HG02763 (cell line): ENCODE data around the gene LCNL1.

ENCODE experiments used
- ATAC-seq: cut with Tn5 transposase; IDR thresholded peaks from one replicate; pipeline ENCODE4 v1.9.1; 2021; ENCODE audit warnings: mild to moderate bottlenecking, moderate library complexity; ENCODE audit not compliant: unreplicated experiment

Gene LCNL1

DNA sequence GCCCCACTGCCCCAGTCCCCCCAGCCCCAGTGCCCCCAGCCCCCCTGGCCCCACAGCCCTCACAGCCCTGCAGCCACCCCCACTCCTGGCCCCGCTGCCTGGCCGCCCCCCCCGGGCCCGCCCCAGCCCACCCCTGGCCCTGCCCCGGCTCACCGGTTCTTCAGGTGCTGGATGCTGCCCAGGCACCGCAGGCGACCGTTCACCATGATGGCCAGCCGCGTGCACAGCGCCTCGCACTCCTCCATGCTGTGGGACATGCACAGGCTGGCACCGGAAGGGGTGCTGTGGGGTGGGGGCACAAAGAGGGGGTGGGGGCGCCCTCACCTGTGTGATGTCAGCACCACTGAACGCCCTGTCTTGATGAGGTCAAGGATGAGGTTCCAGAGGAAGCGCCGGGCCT, 26.4 kb downstream of the LCNL1 start:
- no peak for ATAC-seq

DNA sequence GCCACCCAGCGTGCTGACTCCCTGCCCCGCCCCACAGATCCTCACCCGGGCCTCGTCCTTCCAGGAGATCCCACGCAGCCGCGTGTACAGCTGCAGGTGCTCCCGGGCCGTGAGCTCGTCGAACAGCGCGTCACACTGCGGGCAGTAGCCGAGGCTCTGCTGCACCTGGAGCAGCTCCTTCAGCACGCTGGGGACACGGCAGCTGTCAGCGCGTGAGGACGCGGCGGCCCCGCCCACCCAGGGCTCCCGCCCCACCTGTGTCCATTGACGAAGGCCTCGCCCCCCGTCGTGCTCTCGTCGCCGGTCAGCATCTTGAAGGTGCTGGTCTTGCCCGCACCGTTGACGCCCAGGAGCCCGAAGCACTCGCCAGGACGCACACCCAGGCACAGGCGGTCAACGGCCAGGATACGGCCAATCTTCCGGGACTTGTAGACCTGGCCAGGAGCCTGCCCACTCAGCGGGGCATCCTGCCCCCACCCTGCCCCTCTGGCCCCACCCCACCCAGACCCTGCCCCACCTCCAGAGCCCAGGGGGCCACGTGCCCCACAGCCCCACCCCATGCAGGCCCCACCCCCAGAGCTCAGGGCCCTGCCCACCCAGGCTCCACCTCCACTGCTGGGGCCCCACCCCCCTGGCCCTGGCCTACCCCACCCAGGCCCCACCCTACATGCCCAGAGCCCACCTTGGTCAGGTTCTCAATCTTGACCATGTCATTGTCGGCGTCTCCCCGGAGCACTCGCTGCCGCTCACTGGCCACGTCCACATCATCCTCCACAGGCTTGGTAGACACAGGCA, 27.3 kb downstream of the LCNL1 start:
- no peak for ATAC-seq

DNA sequence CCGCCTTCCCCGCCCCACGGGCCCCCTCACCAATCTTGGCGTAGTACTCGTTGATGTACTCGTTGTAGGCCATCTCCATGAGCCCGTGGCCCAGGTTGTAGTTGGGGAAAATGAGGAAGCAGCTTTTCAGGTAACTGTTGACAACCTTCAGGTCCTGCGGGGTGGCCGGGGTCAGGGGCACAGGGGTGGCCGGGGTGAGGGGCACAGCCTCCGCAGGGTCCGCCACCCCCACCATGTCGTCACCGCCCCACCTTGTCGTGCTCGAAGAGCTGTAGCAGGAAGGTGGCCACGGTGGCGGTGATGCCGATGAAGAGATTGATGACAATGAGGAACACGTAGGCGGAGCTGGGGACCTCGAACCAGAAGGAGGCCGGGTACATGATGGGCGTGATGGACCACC, 28.4 kb downstream of the LCNL1 start:
- ATAC-seq: no peak

DNA sequence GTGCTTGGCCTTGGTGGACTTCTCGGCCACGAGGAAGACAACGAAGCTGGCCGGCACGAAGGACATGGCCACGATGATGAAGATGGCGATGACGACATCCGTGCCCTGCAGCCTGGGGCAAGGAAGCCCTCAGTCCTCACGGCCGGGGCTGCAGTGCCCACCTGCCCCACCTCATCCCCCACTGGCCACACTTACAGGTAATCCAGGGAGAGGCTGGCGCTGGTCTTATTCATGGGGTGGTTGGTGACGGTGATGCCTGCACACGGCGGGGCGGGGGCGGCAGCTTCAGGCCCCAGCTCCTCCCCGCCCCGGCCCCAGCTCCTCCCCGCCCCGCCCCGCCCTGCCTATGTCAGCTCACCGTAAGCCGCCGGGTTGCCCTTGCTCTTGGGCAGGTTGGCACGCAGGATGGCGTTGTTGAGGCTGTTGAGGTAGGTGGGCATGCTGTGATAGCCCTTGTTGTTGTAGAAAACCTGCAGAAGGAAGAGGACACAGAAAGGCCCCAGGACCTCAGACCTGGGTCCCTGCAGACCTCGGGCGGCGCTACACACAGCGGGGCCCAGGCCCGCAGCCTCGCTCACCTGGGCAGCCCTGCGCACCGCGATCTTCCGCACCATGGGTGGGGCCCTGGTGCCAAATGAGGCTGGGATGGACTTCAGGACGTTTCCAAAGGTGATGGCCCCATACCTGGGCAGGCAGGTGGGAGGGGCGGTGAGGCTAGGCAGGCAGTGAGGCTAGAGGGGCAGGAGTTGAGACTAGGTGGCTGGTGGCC, 29.3 kb downstream of the LCNL1 start:
- ATAC-seq: no peak

DNA sequence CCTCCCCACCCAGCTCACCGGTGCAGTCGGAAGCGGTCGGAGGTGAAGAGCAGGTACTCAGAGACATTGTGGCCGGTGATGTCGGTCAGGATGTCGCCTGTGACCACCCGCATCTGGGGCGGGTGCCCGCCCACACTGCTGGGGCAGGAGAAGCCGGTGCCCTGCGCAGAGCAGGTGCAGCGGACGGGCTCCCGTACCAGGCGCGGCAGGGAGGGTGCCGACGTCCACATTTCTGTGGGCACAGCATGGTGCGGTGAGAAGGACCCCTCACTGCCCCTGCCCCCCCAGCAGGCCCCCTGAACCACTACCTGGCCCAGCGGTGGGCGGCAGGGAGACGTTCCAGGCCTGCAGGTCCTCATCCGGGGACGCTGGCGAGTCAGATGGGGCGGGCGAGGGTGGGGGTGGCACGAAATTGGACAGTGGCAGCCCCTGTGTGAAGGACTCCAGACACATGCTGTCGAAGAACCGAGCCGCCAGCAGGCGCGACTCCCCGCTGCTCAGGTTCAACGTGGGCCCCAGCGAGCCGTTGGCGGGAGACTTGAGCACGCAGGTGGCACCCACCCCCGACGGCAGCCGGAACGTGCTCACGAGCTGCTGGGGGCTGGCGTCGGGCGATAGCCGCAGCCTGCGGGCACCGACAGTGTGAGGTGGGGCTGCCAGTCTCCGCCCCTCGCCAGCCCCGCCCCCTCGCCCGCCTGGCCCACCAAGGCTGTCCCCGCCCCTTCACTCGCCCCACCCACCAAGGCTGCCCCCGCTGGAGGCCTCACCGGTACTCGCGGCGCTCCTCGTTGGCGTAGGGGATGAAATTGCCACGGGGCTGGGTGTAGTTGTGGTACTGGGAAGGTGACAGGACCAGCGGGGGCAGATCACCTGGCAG, 30.1 kb downstream of the LCNL1 start:
- ATAC-seq: no peak

DNA sequence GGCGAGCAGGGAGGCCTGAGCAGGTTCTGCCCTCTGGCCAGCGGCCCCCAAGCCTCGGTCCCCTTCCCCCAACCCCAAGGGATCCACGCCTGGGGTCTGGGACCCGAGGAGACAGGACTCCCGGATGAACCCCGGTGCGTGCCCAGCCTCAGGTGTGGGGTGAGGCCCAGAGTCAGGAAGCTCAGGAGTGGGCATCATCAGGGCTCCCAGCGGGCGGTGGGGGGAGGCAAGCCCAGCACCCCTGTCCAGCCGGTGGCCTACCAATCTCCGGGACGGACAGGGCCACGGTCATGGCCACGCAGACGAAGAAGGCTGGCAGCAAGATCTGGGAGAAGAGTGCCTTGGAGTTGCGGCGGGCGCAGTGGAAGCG, 30.8 kb downstream of the LCNL1 start:
- ATAC-seq: no peak

DNA sequence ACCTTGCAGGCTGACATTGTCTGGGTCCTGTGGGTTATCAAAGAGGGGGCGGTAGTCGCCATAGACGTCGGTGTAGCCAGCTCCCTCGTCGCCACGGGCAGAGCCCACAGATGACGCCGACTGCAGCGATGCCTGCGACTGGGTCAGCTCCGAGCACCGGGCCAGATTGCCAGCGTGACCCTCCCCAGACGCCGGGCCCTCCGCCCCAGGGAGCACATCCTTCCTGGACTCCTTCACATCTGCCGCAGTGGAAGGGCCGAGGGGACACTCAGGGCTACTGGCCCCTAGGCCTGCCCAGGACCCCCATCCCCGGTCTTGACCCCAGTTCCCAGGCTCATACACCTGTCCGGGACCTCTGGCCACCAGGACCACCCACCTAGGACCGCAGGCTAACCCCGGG, 31.4 kb downstream of the LCNL1 start:
- ATAC-seq: no peak

DNA sequence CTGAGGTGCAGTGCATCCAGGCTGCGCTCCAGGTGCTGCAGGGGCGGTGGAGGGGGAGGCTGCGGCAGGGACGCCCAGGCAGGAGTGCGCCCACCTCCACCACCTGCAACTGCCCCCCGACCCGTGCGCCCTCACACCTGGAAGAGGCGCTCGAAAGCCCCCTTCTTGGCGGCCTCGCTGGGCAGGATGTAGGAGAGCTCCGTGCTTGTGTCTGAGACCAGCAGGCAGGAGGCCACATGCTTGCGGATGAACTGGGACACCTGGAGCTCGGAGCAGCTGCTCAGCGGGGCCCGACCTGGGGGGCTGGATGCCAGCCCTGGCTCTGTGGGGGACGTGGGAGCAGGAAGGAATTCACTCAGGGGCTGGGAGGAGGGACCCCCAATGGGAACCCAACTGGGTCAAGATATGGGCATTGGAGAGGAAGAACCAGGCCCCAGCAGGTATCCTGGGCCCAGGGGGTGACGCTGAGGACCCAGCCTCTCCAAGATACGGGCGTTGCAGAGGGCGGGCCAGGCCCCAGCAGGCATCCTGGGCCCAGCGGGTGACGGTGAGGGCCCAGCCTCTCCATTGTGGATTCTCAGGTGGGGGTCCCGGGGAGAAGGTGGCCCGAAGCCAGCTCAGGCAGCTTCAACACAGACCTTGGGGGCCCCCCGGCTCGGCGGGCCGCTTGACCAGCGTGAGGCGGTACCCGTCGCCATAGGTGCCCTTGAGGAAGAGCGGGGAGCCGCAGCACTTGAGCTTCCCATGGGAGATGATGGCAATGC, 32.2 kb downstream of the LCNL1 start:
- no peak for ATAC-seq

DNA sequence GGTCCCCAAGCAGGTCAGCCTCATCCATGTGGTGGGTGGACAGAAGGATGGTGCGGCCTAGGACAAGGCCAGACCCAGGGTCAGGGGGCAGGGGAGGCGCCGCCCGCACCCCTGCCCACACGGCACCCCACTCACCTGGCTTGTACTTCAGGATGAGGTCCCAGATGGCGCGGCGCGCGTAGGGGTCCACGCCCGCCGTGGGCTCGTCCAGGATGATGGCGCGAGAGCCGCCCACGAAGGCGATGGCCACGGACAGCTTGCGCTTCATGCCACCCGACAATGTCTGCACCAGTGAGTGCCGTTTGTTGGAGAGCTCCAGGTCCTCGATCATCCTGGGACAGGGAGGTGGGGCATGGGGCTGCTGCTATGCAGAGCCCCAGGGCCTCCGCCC, 32.7 kb downstream of the LCNL1 start:
- ATAC-seq: no peak

DNA sequence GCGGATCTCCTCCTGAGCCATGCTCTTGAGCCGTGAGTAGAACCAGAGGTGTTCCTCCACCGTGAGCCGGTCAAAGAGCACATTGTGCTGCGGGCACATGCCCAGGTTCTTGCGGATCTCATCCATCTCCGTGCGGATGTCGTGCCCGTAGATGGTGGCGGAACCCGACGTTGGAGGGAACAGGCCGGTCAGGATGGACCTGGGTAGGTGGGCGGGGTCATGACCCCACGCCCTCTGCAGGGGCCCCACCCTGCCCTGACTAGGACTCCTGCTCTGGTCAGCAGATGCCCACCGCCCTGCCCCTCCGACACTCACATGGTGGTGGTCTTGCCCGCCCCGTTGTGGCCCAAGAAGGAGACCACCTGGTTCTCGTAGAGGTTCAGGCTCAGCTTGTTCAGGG, 33.2 kb downstream of the LCNL1 start:
- no peak for ATAC-seq

DNA sequence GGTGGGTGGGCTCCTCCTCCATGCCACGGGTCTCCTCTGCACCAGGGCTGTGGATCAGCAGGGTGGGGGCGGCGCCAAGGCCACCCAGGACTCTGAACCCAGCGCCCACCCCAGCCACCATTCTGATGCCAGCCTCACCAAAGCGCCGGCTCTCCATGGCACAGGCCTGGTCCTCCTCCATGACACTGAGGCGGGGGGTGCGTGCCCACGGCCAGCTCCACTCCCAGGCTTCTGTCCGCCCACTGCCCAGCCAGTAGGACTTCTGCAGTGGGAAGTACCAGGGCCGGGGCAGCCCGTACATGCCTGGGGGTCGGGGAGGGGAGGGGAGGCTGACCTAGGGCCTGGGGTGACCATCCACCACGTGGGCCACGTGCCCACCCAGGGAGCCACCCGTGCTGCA, 33.6 kb downstream of the LCNL1 start:
- ATAC-seq: no peak

DNA sequence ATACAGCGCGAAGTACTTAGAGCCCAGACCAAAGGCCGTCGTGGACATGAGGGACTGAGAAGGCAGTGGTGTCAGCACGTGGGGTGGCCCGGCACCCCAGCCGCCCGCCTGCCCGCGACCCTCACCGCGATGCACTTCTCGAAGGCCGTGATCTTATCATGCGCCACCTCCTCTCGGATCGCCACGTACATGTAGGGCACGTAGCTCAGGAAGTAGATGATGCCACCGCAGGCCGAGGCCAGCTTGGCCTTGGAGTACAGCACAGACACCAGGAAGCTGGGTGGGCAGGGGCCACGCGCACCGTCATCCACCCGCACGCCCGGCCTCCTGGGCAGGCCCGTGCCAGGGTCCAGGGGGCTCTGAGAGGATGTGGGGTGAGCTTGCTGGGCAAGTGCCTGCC, 34.3 kb downstream of the LCNL1 start:
- ATAC-seq: no peak

DNA sequence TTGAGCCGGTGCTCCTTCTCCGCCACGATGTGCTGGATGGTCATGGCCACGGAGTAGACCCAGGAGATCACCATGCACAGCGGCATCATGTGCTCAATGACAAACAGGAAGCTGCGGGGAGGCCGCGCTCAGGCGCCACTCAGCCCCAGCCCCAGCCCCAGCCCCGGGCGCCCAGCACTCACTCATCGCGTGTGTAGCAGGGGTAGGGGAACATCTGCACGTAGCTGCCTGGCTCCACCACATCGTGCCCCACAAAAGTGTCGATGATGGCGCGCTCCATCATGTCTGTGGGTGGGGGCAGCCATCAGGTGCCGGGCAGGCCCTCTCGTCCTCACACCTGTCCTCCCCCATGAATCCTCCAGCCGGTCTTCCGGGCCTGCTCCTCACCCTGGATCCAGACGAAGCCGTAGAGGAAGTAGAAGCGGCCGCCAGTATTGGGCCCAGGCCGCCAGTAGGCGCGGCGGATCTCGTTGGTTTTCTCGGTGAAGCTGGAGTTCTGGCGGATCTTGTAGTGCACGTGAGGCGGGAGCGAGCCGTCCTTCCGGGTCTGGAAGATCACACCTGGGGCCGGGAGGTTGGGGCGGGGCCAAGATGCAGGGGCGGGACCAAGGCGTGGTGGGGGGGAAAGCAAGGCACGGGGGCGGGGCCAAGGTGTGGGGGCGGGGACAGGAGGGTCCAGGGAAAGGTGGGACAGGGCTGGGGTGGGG, 35.2 kb downstream of the LCNL1 start:
- ATAC-seq: no peak

DNA sequence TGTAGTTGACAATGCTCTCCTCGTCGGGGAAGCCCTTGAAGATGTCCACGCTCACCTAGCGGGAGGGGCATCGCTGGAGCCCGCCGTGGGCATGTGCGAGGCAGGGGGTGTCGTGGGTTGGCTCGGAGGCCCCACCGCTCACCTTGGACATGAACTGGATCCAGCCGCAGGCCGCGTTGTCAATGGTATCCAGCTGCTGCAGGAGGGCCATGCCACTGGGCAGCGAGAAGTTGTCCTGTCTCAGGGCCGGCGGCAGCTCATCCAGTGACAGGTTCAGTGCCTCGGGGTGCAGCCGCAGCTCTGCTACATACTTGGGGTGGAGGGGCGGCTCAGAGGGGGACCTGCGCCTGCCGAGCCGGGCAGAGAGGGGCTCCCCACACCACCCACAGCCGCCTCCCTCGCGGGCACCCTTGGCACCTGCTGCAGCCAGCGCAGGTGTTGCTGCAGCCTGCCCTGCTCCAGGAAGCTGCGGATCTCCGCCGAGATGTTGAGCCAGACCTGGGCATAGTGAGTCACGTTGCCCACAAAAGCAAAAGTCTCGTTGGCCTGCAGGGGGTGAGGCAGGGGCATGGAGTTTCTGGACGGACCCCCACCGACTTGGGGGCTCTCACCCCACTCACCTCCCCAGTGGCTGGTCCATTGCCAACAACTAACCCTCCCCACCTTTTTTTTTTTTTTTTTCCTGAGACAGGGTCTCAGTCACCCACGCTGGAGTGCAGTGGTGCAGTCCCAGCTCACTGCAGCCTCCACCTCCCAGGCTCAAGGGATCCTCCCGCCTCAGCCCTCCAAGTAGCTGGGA, 36.2 kb downstream of the LCNL1 start:
- ATAC-seq: no peak

DNA sequence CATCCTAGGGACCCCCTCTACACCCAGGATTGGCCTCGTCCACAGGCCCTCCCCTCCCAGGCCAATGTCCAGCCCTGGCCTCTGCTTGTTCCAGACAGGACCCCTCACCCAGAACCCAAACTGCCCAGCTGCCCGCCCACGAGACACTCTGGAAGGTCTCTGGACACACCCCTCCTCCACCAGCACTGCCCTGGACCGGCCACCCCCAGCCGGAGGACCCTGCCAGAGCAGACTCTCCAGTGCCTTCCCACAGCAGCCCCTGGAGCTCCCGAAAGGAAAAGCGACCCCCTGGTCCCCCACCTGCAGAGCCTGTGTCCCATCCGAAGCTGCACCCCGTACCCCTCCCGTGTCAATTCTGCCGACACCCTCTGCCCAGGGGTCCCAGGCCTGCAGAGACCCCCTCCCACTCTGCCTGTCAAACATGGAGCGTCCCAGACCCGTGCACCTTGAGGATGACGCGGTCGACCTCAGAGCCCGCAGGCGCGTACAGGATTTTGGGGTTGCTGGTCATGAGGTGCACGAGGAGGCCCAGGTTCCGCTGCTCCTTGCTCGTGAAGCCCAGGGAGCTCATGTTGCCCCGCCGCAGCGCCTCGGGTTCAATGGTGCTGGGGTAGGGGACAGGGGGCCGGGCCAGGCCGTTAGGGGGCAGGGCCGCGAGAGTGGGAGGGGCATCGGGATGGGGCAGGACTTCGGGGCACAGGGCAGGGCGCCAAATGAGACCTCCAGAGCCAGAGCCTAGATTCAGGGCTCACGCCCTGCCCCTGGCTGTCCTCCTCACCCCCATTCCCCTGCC, 37.3 kb downstream of the LCNL1 start:
- ATAC-seq: no peak

DNA sequence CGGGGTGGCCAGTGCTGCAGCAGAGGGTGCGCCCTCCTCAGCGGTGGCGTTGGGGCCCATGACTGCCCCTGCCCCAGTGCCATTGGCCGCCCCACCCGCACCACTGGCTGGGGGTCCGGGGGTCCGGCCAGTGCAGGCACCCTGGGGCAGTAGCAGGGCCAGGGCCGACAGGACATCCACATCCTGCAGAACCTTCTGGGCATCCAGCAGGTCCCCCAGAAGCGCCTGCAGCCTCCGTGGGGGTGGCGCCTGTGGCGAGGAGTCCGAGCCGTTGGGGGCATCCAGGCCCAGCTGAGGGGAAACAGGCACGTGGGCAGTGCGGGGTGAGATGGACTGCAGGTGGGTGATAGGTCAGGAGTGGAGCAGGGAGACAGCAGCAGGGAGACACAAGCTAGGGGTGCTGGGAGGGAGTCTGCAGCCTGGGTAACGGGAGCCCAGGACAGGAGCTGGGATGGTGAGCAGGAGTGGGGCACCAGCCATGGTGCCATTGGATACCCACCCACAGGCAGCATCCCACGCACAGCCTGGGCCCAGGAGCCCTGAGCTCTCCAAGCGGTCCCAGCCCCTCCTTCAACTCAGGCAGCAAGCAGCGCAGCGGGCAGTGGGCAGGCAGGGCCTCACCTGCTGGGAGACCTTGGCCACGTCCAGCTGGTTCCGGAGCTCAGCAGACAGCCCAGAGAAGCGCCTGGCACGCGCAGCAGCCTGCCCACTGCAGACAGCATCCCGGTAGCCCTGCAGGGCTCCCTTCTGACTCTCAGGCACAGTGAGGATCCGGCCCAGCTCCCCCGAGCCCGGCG, 38.2 kb downstream of the LCNL1 start:
- ATAC-seq: no peak

DNA sequence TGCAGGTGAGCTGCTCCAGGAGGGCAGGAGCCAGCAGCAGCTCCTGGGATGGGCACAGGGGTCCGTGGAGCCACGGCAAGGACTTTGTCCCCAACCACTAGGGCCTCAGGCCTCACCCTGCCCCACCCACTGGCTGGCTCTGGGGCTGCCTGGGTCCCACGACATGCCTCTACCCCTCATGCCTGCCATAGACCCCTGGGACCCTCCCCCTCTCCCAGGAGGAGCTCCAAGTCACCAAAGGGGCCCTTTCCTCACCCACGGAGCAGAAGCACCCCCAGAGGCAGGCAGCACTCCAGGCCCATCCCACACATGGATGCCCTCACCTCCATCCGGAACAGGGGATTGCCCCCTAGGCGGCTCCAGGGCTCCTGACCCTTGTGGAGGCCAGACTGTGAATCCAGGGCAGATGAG, 38.8 kb downstream of the LCNL1 start:
- no peak for ATAC-seq
